Urinary bladder (tissue), 4 donors: Measurements from ENCODE around the gene HILPDA. TPM values are rescaled to one million over a fixed set of nuclear protein-coding genes. Genes with fewer than 3 reads are reported as not detected.
"Not testable (repeated sequence)": the region's sequence is repeated elsewhere in the genome, so short reads cannot be mapped to it uniquely, and the experiment has no call there.

Experiments
- DNase-seq: peaks from one replicate; pipeline ENCODE4 v3.0.0-alpha.2; 2015; ENCODE audit errors: extremely low spot score
- H3K27ac ChIP-seq: one replicate; pipeline ENCODE4 v1.5.1; 2013; ENCODE audit warnings: low read depth, mild to moderate bottlenecking, moderate library complexity
- H3K36me3 ChIP-seq: one replicate; pipeline ENCODE4 v1.6.1; 2013; ENCODE audit warnings: mild to moderate bottlenecking, moderate library complexity; ENCODE audit not compliant: insufficient read depth
- H3K4me1 ChIP-seq: one replicate; pipeline ENCODE4 v1.6.1; 2013; ENCODE audit warnings: mild to moderate bottlenecking, moderate library complexity; ENCODE audit not compliant: insufficient read depth
- H3K4me3 ChIP-seq: one replicate; pipeline ENCODE4 v1.5.1; 2013; ENCODE audit warnings: low read depth, low read length
- WGBS: extraction: QIAGEN DNeasy Blood & Tissue Kit; methylation state at CpG from one replicate; pipeline ENCODE4 v1.1.7; 2013; 5-methylcytosine and 5-hydroxymethylcytosine counted together
- polyA plus RNA-seq: library from polyadenylated mRNA; stranded (reverse); fragments of 200-250 nt; gene quantifications from one replicate; pipeline ENCODE4 v1.2.3, GENCODE V29; 2013
- total RNA-seq: library from RNA; depleted of rRNA; stranded (reverse); fragments of >200 nt; gene quantifications from one replicate; pipeline ENCODE4 v1.2.3, GENCODE V29; 2014
- donor health status: healthy with polysubstance abuse.
- donor health status: healthy.

Gene HILPDA
- total and polyA plus RNA-seq, 2 donors, result 12.4 to 31.8 TPM

DNA sequence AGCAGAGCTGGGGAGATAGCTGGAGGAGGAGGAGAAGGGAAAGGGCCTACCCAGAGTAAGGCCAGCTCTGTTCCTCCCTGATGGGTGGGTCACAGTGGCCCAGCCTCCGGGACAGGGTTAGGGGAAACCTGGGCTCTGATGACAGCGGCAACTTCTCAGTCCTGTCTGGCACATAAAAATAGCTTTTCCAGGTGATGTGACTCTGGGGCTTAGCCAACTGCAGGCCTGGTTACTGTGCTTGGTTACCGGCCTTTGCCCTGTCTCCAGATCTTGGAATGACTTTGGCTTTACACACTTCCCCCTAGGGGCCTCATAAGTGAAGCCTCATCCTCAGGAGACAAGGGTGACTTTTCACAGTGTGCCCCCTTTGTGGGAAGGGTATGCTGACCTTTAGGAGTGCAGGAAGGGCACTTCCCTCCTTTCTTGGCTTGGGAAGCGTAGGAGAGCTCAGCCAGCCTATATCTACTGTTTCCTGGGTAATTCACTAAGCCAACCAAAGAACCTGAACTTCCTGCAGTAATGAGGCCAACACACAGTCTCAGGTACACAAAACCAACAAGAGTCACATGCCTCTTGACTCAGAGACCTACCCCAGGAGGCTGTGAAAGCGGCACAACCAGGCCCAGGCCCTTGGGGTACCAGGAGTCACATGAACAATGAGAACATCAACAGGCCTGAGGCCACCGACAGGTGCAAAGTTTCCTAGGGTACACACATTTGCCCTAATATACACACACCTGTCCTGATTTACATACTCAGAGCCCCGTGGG is 11.7 kb upstream of the HILPDA start:
- Histone ChIP-seq H3K27ac (no peak overlapping the region), H3K36me3 (no peaks in the 10 kb centered on the region), H3K4me3 (no peak overlapping the region), H3K4me1 (no peaks in the 10 kb centered on the region)
- WGBS, result 78% methylated on average over 7 of the region's 7 CpGs
- no peak for DNase-seq

DNA sequence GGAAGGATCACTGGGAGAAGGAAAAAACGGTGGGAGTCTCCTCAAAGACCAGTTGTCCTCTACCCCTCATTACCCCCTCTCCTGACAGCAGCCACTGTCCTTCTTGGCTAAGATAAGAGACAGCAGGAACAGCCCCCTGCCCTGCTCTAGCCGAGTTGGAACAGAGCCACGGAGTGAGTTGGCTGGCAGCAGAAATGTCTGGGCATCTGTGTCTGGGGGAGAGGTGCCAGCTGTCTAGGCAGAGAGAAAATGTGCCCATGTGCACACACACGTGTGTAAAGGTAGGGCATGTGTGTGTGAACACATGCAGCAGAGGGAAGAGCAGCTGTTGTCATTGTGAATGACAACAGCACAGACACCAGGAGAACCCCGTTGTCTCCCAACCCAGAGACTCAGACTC is 9.4 kb upstream of the HILPDA start:
- Histone ChIP-seq H3K36me3 (no peaks in the 10 kb centered on the region), H3K27ac (no peak overlapping the region), H3K4me1 (no peaks in the 10 kb centered on the region), H3K4me3 (no peak overlapping the region)
- DNase-seq, result no peak
- WGBS, result 52% methylated on average over 5 of the region's 5 CpGs

DNA sequence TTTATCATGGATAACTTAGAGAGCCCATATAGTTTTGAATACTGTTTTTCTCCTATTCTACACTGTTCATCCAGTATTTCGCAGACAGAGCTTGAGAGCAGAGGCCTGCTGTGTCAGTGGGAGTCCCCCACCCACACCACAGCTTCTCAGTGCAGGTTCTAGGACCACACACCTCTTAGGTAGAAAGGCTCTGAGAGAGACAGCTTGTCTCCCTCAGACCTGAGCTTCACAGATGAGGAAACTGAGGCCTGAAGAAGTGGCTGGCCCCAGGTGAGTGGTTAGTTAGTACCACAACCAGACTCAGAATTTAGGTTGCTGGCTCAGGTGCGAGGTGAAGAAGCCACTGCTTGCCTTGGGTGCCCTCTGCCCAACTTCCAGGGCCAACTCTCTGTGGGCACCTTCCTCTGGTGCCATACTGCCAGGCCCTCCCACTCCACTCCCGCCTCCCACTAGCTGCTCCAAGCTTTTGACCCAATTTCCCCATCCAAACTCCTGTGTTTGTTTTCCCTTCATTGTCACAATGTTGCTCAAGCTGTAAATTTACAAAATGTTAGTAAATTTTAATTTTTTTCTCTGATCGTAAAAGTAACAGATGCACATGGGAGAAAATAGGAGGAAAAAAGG is 7.6 kb upstream of the HILPDA start:
- Histone ChIP-seq H3K4me3 (no peak overlapping the region), H3K27ac (no peak overlapping the region), H3K4me1 (no peaks in the 10 kb centered on the region), H3K36me3 (no peaks in the 10 kb centered on the region)
- WGBS, result 72% methylated on average over 4 of the region's 4 CpGs
- no peak for DNase-seq

DNA sequence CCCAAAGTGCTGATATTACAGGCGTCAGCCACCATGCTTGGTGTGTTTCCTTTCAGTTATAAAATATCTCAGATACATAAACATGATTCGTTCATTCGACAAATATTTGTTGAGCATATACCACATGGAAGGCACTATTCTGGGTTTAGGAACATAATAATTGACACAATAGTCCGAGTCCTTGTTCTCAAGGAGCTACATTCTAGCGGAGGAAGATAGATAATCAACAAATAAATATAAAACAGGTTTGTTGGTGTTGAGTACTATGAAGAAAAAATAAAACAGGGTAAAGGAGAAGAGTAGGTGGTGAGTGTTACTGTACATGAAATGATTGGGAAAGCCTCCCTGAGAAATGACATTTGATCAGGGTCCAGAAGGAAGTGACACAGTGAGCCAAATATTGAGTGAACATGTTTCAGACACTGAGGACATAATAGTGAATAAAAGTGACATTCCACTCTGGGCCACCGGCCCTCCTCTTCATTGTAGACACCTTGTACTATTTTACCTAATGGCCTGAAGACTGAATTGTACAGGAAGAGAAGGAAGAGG is 6.9 kb upstream of the HILPDA start:
- 87% methylated on average over 6 of the region's 6 CpGs for WGBS
- H3K4me1 ChIP-seq, result no peaks in the 10 kb centered on the region
- no peak overlapping the region for H3K4me3 ChIP-seq
- no peak overlapping the region for H3K27ac ChIP-seq
- H3K36me3 ChIP-seq, result no peaks in the 10 kb centered on the region
- no peak for DNase-seq

DNA sequence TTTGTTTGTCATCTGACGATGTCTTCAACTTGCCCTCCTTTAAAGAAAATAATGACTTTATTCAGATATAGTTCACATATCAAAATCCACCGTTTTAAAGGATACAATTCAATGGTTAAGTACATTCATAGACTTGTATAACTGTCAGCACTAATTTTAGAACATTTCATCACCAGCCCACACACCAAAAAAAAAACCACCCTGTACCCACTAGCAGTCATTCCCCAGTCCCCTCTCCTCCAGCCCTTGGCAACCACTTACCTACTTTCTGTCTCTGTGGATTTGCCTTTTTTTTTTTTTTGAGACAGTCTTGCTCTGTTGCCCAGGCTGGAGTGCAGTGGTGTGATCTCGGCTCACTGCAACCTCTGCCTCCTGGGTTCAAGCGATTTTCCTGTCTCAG is 5.3 kb upstream of the HILPDA start:
- H3K4me3 ChIP-seq, result no peak overlapping the region
- H3K36me3 ChIP-seq, result no peaks in the 10 kb centered on the region
- no peak for DNase-seq
- WGBS, result 70% methylated on average over 4 of the region's 4 CpGs
- no peaks in the 10 kb centered on the region for H3K4me1 ChIP-seq
- no peak overlapping the region for H3K27ac ChIP-seq

DNA sequence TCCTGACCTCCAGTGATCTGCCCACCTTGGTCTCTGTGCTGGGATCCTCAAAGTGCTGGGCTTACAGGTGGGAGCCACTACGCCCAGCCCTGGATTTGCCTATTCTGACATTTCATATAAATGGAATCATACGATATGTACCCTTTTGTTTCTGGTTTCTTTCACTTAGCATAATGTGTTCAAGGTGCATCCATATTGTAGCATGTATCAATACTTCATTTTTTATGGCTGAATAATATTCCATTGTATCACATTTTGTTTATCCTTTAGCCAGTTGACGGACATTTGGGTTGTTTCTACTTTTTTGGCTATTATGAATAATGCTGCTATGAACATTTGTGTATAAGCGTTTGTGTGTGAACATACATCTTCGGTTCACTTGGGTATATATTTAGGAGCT is 4.8 kb upstream of the HILPDA start:
- Histone ChIP-seq H3K4me3 (no peak overlapping the region), H3K36me3 (no peaks in the 10 kb centered on the region), H3K4me1 (no peaks in the 10 kb centered on the region), H3K27ac (no peak overlapping the region)
- DNase-seq, result no peak
- 91% methylated on average over 5 of the region's 5 CpGs for WGBS

DNA sequence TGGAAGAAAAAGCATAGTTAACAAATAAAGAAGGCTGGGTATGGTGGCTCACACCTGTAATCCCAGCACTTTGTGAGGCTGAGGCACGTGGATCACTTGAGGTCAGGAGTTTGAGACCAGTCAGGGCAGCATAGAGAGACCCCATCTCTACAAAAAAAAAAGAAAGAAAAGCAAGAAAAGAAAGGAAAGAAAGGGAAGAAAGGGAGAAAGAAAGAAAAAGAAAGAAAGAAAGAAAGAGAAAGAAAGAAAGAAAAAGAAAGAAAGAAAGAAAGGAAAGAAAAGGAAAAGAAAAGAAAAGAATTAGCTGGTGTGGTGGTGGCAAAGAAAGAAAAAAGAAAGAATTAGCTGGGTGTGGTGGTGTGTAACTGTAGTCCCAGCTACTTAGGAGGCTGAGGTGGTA is 3.1 kb upstream of the HILPDA start:
- H3K4me1 ChIP-seq, result no peaks in the 10 kb centered on the region
- DNase-seq, result no peak
- no peak overlapping the region for H3K27ac ChIP-seq
- H3K36me3 ChIP-seq, result no peaks in the 10 kb centered on the region
- H3K4me3 ChIP-seq, result no peak overlapping the region
- 75% methylated on average over 1 of the region's 1 CpG for WGBS

DNA sequence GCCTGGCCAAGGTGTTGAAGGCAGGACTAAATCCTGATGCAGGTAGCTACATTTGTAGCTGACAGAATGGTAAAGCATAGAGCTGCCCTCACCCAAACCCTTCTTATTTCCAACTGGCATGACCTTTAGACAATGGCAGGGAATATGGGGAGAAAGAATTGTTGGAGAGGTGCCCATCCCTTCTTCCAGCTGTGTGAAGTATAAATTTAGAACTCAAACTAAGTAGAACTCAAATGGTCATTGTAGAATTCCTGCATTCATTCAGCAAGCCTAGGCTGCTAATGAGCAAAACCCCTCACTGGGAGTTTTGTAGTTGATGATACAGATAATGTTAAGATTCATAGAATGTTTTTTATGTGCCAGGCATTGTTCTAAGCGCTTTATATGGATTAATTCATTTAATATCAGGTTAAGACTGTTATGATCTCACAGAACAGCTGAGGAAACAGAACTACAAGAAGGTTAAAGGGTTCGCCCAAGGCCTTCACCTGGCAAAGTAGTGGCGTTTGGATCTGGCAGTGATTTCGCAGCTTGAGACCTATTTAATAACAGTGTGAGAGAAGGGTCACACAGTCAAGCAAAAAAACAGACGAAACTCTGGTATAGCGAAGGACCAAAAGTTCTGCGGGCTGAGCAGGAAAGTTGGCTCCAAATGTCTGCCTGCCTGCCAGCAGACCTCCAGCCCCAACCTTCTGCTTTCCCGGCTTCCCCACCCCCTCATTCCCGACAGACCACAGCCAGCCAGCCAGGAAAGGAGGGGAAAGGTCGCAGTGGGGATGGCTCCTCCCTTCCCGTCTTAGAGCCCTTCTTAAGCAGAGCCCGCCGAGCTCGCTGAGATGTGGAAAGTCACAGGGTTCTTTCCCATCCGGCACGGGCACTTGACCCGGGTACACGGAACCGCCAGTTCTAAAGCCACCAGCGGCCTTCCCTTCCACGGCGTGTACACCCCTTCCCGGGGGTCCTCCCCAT is 1.6 kb upstream of the HILPDA start:
- Histone ChIP-seq H3K36me3 (no peaks in the 10 kb centered on the region), H3K4me3 (no peak overlapping the region), H3K27ac (peak overlapping the region; percentile 92), H3K4me1 (no peaks in the 10 kb centered on the region)
- peak; percentile 68 for DNase-seq
- 14% methylated on average over 23 of the region's 23 CpGs for WGBS

DNA sequence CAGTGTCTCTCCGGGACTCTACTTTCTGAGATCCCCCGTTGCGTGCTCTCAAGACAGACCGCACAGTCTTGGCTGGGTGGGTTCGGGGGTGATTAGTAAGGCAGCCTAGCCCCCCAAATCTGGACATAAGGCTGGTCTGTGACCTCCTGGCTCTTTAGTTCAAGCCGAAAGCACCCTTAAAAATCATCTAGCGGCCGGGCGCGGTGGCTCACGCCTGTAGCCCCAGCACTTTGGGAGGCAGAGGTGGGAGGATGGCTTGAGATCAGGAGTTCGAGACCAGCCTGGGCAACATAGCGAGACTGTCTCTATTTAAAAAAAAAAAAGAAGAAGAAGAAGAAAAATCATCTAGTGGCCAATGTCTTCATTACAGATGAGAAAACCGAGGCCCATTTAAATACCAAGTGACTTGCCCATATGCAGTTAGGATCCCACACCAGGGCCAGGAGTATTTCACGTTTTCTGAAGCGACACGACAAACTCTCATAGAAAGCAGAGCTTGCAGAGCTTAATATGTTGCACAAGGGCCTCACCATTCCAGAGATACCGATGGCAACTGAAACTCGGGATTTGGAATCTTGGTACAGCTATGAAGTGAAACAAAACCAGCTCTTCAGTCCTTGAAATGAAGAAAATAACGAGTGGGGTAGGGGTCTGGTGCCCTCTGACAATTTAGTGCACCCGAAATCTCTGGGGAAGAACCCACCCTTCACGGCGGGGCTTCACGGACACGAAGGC is 703 bp upstream of the HILPDA start:
- Histone ChIP-seq H3K36me3 (no peaks in the 10 kb centered on the region), H3K4me1 (no peaks in the 10 kb centered on the region), H3K4me3 (peak overlapping the region; percentile 83), H3K27ac (peak overlapping the region; percentile 92)
- 45% methylated on average over 25 of the region's 25 CpGs for WGBS
- DNase-seq, result no peak

DNA sequence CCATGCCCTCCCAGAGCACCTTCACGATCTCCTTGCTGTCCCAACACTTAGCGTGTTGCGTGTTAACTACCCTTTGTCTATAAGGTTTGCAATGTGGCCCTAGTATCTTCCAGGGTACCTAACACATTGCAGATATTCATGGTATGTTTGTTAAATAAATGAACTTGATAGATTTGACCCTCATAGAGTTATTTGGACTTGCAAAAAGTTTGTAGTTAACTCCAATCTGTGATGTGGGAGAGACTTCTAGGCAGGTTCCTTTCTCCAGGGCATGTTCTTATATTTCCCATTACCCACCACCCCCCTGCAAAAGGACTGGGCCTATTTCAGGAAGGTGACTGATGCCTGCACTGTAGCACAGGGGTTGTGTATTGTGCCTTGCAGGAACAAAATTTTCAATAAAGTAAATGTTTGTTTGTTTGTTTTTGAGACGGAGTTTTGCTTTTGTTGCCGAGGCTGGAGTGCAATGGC is 612 bp downstream of the HILPDA start:
- 4% methylated on average over 5 of the region's 5 CpGs for WGBS
- H3K36me3 ChIP-seq, result no peaks in the 10 kb centered on the region
- peak overlapping the region; percentile 41 for H3K27ac ChIP-seq
- no peak for DNase-seq
- H3K4me1 ChIP-seq, result no peaks in the 10 kb centered on the region
- peak overlapping the region; percentile 83 for H3K4me3 ChIP-seq

DNA sequence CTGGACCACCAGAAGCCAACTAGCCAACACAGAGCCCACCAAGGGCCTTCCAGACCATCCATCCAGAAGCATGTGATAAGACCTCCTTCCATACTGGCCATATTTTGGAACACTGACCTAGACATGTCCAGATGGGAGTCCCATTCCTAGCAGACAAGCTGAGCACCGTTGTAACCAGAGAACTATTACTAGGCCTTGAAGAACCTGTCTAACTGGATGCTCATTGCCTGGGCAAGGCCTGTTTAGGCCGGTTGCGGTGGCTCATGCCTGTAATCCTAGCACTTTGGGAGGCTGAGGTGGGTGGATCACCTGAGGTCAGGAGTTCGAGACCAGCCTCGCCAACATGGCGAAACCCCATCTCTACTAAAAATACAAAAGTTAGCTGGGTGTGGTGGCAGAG is 1.7 kb downstream of the HILPDA start:
- not testable (repeated sequence) for DNase-seq, H3K36me3 ChIP-seq, H3K4me1 ChIP-seq, H3K4me3 ChIP-seq, H3K27ac ChIP-seq
- WGBS, result 92% methylated on average over 6 of the region's 6 CpGs

DNA sequence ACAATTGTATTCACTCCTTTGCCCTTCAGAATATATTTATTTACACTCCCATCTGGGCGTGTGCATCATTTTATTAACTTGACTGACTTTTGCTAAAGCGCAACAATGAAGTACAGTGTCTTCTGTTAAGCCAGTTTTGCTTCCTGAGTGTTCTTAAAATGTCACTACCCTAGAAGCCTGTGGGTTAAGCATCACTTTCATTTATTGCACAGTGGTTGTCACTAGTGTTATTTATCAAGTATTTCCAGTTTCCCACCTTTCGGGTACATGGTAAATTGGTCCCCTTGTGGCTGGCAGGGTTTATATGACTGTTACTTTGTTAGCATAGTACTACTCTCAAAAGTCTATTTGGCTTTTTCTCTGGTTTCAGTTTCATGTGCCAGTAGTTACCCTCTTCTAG is 3.3 kb downstream of the HILPDA start:
- Histone ChIP-seq H3K4me3 (no peak overlapping the region), H3K36me3 (no peaks in the 10 kb centered on the region), H3K27ac (no peak overlapping the region), H3K4me1 (no peaks in the 10 kb centered on the region)
- DNase-seq, result no peak
- WGBS, result 64% methylated on average over 3 of the region's 3 CpGs

DNA sequence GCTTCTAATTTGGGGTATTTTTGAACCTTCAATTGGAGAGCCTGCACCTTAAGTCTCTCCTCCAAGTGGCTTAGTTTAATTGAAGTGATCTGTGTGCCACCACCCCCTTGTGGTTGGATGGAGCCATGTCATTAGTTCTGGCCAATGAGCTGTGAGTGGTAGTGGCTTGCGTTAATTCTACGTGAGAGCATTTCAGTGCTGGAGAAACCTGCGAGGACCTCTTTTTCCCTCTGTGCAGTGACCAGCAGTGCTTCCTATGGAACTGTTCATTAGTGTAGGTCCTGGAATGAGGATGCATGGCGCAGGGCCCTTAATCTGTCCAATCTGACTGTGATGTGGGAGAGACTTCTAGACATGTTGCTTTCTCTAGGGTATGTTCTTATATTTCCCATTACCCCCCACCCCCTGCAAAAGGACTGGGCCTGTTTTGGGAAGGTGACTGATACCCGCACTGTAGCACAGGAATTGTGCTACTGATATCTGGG is 3.8 kb downstream of the HILPDA start:
- H3K4me1 ChIP-seq, result no peaks in the 10 kb centered on the region
- DNase-seq, result no peak
- H3K27ac ChIP-seq, result no peak overlapping the region
- no peak overlapping the region for H3K4me3 ChIP-seq
- H3K36me3 ChIP-seq, result no peaks in the 10 kb centered on the region
- WGBS, result 37% methylated on average over 5 of the region's 5 CpGs
